Middle frontal gyrus (tissue), 1 donor: ENCODE measurements around the gene CDK18.

Experiments used
- DNase-seq: peaks from one replicate; pipeline ENCODE4 v3.0.0-alpha.2; 2015; ENCODE audit warnings: low spot score; ENCODE audit errors: extremely low spot score

CDK18 gene

GRCh38 chr1:205502992-205503391 is 1.5 kb upstream of the CDK18 start:
- DNase-seq, result no peak

- no peak for DNase-seq
Observed at GRCh38 chr1:205505076-205505729, 734 bp downstream of the CDK18 start.

- DNase-seq, result no peak
Observed at GRCh38 chr1:205505791-205506190, 1.3 kb downstream of the CDK18 start.

- no peak for DNase-seq
Observed at GRCh38 chr1:205506409-205507200, 2.1 kb downstream of the CDK18 start.

DNA sequence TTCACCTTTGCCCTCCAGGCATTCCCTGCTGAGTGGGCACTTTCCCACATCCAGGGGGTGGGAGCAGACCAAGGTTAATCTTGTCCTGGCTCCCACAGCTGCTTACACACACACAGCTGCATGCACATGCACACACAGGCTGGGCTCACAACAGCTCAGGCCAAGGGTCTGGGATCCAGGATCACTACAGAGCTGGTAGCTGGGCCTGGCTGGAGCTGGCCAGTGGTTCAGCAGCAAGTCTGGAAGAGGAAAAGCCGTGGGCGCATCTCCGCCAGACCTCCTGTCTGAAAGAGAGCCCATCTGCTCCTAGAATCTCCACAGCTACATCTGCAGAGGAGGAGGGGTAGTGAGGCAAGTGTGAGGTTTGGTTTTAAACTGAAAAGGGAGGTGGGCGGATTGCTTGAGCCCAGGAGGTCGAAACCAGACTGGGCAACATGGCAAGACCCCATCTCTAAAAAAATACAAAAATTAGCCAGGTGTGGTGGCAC is 3.8 kb downstream of the CDK18 start:
- DNase-seq, result no peak

DNA sequence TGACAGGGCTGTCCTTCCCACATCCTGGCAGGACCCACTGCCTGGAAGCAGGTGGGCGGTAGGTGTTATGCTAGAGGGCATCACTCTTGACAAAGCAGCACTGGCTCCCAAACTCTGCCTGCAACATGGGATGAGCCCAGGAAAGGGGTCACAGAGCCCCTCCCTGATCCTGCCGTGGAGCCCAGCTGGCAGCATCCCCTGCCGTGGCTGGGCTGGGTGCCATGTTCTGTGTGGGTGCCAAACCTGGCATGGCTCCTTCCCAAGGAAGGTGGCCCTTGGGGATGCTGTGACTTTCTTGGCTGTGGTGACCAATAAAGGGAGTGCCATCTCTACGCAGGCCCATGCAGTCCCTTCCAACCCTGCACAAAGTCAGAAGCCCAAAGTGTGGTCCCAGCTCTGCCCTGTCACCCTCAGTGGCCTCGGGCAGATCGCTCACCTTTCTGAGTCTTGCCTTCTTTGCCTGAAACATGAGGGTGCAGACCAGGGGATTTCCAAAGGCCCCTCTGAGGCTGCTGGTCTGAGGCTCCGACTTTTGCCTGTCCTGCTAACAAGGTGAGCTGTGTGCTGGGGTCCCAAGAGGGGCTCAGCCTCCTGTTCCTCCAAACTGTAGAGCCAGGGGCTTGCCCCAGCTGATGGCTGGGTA is 6.0 kb downstream of the CDK18 start:
- DNase-seq, result no peak

DNA sequence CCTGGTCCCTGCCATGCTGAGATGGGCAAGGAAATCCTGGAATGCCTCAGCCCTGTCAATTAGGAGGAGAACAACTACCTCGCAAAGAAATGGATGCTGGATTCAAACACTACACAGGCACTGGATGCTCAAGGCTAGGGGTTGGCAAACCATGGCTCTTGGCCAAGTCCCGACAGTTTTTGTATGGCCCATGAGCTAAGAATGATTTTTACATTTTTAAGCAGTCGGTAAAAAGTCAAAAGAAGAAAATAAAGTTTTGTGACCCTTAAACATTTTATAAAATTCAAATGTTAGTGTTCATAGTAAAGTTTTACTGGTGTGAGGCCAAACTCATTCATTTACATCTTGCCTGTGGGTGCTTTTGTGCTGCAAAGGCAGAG is 6.5 kb downstream of the CDK18 start:
- no peak for DNase-seq

DNA sequence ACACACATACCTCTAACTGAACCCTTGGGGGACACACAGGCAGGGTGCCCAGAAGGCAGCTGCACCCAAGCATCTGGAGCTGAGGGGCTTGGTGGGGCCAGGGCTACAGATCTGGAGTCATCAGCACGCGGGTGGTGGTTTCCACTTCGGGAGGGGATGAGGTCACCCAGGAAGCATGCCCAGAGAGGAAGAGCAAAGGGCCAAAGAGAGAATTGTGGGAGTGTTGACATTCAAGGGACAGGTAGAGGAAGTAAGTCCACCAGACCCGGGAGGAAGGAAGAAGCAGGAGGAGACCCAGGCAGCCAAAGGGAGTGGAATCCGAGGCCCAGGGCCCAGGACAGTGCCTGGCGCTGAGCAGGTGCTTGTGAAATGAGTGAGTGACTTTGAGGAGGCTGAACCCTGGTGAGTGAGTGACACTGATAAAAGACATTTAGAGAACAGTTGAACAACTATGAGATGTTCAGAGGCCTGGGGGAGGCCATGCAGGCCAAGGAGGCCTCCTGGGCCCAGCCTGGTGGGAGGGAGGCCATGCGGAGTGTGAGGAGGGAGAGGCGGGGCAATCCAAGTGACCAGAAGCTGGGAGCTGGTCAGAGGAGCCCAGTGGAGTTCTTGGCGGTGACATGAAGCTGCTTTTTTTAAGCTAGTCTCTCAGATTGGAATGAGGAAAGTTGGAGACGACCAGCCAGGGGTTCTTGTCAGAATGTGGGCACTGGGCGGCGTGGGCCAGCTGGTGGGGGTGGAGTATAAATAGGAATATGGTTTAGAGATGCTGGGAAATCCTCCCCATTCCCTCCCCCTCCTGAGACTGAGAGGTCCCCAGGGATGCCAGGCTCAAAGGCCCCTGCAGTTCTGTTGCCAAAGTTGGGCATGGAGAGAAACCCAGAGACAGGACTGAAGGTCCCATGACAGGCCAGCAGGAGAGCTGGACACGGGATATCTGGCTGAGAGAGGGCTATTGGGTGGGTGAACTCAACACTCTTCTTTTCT is 7.9 kb downstream of the CDK18 start:
- DNase-seq, result no peak

DNA sequence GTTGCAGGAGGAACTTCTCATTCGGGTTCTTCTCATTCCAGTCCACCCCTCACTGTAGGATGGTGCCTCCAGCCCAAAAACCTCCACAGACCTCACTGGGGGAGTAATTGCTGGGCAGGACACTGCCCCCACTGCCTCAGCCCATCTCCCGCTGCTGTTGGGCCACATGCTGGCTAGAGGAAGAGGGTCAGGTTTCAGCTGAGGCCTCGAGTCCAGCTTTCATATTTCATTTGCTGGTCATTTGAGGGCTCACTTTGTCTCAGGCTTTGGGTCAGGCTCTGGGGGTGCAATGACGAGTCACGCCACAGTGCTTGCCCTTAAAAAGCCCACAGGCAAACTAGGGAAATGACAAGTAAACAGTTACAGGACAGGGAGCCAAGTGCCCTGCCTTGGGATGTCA is 9.3 kb downstream of the CDK18 start:
- DNase-seq, result no peak

GRCh38 chr1:205514211-205515142 is 10.0 kb downstream of the CDK18 start:
- no peak for DNase-seq

- DNase-seq, result no peak
Observed at GRCh38 chr1:205515781-205516253, 11.3 kb downstream of the CDK18 start.

- DNase-seq, result no peak
Observed at GRCh38 chr1:205516362-205516761, 11.9 kb downstream of the CDK18 start.

DNA sequence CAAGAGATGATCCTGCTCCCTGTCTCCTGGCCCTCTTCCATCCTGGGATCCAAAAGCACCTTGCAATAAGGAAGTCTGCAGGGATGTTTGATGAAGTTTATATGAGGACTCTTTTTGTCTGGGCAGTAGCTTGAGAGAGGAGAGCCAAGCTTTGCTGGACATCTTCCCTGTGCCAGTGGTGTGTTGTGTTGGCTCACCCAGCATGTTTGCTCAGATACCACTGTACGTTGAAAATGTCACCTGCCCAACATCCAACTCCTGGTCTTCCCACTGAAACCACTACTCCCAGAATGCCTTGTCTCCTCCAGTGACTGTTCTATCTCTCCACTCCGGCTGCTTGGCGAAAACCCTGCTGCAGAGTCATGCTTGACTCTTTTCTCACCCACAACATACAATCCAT is 12.8 kb downstream of the CDK18 start:
- no peak for DNase-seq

- no peak for DNase-seq
Observed at GRCh38 chr1:205517763-205518162, 13.3 kb downstream of the CDK18 start.

DNA sequence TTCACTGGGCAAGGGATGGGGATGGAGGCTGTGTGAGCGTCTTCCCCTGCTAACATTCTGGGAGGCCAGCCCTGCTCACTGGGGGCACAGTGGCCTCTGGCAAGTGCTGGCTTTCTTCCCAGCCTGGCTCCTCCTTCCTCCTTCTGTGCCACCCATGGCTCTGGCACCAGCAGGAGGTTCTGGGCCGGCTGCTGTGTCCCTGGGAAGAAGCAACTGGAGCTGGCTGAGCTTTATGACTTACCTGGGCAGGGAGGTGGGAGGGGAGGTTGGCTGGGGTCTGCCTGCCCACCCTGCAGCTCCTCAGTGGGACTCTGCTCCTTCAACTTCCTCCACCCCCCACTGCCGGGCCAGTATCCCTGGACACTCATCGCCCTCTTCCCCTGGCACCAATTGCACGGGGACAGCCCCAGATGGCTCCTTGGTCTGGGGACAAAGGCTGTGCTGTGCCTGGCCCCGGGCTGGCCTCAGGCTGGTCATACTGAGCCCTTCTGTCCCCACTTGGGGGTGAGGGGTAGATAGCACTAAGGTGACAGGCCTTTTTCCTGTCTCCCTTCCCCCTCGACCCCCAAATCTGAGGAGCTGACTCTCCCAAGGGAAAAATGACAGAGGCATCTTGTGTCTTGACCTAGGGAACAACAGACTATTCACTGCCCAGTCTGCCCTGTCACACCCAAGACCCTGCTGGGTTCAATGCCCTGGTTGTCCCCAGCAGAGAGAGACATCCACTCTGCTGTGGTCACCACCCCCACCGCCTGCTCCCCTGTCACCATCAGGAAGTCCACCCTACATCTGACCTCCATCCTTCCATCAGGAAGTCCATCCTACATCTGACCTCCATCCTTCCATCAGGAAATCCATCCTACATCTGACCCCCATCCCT is 14.4 kb downstream of the CDK18 start:
- DNase-seq, result peak; percentile 69

DNA sequence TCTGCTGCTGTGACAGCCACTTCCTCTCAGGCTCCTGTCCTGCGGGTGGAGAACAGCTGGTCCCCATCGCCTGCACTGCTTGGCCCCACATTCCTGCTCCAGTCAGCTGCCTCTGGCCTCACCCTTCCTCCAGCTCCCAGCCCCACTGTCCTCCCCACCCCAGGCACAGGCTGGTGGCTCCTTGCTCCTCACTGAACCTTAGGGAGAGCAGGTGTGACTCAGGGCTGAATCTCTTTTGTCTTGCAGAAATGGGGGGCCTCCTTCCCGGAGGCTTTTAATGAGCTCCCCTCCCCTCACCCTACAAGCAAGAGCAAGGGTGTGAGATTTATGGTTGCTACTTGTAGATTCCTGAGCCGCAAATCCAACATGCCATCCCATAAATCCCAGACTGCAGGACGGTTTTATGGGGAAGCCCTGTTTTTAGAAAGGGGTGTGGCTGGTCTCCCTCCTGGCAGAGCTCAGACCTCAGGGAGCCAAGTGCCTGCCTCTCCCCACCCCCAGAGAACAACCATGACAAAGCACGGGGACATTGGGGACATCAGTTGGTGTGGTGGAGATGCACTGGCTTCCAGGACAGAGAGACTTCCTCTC is 15.2 kb downstream of the CDK18 start:
- peak; percentile 20 for DNase-seq

DNA sequence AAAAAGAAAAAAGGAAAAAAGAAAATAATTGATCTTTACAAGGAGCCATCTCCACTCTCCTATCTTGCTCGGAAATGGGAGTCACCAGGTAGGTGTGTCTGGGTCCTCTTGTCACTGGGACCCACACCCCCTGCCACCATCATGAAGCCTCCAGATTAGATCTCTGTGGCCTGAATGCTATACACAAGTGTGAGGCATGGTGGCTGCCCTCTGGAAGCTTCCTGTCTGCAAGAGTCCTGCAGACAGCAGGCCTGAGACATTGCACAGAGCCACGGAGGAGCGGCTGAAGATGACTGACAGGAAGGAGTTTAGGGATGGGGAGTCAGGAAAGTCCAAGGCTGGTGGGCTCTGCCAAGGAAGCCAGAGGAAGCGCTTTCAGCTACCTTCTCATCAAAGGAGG is 16.2 kb downstream of the CDK18 start:
- no peak for DNase-seq

DNA sequence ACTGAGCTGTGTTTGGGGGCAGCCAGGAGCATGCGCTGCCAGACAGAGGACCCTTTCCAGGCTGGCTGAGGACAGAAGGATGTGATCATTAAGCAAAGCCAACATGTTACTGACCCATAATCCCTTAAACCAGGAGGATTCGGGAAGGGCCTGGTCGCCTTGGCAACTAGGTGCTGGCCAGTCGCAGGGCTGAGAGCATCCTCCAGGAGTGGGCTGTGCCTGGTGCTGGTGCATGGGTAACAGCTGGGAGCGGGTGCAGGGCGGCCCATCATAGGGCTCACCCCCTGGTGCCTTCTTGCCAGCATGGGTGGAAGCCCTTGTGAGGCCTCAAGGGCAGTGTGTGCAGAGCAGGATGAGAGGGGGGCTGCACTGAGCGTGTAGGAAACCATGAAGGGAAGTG is 17.2 kb downstream of the CDK18 start:
- DNase-seq, result no peak

GRCh38 chr1:205522692-205523091 is 18.2 kb downstream of the CDK18 start:
- no peak for DNase-seq
